ENCODE data around the gene CLIC4.

DNA sequence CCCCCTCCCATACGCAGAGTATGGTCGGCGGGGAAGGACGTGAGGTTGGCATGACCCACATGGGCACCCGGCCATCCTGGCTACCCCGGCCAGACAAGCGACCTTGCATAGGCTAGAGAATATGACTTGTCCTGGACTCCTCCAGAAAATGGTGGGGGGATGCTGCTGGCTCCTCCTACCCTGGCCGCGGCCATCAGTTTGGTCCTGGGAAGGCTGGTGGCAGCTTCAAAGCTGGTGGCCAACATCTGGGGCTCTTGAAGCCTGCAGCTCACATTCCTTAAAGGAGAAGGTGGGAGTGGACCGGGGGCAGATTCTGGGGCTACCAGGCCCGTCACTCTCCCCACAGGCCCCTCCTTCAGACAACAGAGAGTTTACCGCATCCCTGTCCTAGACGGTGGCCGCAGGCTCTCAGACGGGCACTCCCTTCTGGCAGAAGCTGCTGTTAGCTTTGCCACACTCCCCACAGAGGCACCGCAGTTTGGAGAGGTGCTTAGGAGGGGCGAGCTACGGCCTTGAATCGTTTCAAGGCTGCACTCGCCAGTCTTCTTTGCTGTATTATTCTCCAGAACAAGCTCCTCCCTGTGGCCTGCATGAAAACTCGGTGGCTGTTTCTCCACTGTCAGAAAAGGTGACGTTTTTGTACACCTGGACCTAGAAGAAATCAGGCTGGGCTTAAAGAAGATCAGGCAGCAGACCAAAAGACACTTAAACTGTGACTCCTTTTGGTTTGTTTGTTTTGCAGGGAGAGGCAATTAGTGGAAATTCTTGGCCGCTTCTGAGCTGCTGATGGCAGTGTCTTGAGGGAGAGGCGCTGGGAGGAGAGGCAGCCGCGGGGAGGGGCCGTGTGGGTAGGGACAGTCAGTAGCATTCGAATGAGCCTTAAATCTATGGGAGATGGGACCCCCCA is 116.8 kb downstream of the CLIC4 start:
- TF ChIP-seq, protein P1, sequence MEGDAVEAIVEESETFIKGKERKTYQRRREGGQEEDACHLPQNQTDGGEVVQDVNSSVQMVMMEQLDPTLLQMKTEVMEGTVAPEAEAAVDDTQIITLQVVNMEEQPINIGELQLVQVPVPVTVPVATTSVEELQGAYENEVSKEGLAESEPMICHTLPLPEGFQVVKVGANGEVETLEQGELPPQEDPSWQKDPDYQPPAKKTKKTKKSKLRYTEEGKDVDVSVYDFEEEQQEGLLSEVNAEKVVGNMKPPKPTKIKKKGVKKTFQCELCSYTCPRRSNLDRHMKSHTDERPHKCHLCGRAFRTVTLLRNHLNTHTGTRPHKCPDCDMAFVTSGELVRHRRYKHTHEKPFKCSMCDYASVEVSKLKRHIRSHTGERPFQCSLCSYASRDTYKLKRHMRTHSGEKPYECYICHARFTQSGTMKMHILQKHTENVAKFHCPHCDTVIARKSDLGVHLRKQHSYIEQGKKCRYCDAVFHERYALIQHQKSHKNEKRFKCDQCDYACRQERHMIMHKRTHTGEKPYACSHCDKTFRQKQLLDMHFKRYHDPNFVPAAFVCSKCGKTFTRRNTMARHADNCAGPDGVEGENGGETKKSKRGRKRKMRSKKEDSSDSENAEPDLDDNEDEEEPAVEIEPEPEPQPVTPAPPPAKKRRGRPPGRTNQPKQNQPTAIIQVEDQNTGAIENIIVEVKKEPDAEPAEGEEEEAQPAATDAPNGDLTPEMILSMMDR (optimal IDR thresholded peaks at IDR 0.05 in 1 of 3, IDR thresholded peaks at IDR 0.05 in 1 of 3, conservative IDR thresholded peaks at IDR 0.05 in 1 of 3; ENCODE audit: extremely low read depth in 1 of 3, insufficient read depth in 2 of 3, low read length in 3 of 3) = peak in 2 of 3 experiments; percentile 13 to 24
- TF ChIP-seq EZH2 (IDR thresholded peaks at IDR 0.05; ENCODE audit: low read length) = no peak

Measured in keratinocyte (primary cell).